Sigmoid colon (tissue), 4 donors: ENCODE measurements around the gene RFFL.

ENCODE experiments used
- EP300 ChIP-seq, 4 donors: sonication (generic); formaldehyde crosslinking; IDR thresholded peaks; one replicate each; pipeline ENCODE4 v1.6.1; 2017; ENCODE audit warnings: antibody characterized with exemption in 4 of 4
- POLR2AphosphoS5 ChIP-seq, 4 donors: sonication (generic); formaldehyde crosslinking; IDR thresholded peaks; one replicate each; pipeline ENCODE4 v1.6.1; 2017; ENCODE audit warnings: antibody characterized with exemption in 4 of 4
- TF ChIP-seq, protein P1 (sequence below), 4 experiments: fragments of 450-650 bp in 3 of 4; fragments of 200-600 bp in 1 of 4; IDR thresholded peaks; one replicate each; pipeline ENCODE4 v1.5.1; 2016 to 2019; ENCODE audit warnings: antibody characterized with exemption in 4 of 4, mild to moderate bottlenecking in 3 of 4, moderate library complexity in 2 of 4

DNA sequence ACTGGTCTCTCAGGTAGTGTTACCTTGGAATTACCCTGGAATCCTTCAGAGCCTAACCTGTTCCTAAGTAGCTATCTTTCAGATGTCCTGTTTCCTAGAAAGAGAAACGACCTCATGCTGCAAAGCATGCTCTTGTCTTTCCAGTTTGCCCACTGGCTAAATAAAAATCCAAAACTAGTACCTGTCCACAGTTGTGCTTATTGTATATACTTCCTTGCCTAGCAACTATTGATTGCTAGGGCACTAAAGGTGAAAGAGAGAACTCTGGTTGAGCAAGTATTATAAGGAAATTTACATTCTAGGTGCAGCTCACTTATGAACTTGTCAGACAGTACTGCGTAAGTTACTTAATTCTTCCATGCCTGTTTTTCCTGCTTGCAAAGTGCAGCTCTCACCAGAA is 44.7 kb downstream of the RFFL start:
- TF ChIP-seq, protein P1, sequence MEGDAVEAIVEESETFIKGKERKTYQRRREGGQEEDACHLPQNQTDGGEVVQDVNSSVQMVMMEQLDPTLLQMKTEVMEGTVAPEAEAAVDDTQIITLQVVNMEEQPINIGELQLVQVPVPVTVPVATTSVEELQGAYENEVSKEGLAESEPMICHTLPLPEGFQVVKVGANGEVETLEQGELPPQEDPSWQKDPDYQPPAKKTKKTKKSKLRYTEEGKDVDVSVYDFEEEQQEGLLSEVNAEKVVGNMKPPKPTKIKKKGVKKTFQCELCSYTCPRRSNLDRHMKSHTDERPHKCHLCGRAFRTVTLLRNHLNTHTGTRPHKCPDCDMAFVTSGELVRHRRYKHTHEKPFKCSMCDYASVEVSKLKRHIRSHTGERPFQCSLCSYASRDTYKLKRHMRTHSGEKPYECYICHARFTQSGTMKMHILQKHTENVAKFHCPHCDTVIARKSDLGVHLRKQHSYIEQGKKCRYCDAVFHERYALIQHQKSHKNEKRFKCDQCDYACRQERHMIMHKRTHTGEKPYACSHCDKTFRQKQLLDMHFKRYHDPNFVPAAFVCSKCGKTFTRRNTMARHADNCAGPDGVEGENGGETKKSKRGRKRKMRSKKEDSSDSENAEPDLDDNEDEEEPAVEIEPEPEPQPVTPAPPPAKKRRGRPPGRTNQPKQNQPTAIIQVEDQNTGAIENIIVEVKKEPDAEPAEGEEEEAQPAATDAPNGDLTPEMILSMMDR (IDR thresholded peaks at IDR 0.05) = no peak
- TF ChIP-seq POLR2AphosphoS5 (IDR thresholded peaks at IDR 0.05) = no peak
- no peak for TF ChIP-seq EP300 (IDR thresholded peaks at IDR 0.05)
